ENCODE results near the gene GATM.
A peak's percentile ranks its signal among the peaks of the same experiment; 100 is the strongest.

The GATM gene, protein sequence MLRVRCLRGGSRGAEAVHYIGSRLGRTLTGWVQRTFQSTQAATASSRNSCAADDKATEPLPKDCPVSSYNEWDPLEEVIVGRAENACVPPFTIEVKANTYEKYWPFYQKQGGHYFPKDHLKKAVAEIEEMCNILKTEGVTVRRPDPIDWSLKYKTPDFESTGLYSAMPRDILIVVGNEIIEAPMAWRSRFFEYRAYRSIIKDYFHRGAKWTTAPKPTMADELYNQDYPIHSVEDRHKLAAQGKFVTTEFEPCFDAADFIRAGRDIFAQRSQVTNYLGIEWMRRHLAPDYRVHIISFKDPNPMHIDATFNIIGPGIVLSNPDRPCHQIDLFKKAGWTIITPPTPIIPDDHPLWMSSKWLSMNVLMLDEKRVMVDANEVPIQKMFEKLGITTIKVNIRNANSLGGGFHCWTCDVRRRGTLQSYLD

DNA sequence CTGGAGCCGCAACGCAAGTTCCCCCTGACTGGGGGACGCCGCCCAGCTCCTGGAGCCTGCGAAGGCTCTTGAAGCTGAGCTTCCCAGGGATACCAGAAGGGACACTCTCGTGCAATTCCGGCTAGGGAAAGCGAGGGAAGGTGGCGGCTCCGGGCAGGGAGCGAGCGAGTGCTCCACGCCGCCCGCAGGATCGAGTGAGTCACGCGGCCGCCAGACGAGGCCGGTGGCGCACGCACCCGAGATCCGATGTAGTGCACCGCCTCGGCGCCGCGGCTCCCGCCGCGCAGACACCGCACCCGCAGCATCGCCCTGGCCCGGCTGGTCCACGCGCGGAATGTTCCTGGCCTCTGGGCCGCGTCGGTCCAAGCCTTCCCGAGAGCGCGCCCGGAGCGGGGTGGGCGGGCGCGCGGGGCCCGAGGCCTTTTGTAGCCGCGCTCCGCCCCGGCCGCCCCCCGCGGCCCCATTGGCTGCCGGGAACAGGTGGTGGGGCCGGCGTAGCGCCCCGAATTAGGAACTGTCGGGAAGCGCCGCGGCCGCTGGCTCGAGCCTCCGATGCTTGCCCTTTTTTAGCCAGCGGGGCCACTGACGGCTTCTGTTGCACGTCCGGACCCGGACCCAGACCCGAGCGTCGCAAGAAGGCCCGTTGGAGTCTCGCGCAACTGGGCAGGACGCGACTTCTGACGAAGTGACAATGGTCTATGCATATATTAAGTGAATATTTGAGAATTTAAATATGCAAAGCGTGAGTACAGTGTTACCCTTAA is at the start of gene GATM:
GATM (minus strand) TSS at position 396 of the 764 bp plus-strand sequence; CDS start at position 305, 91 bp downstream.
- DNase-seq: no peak

DNA sequence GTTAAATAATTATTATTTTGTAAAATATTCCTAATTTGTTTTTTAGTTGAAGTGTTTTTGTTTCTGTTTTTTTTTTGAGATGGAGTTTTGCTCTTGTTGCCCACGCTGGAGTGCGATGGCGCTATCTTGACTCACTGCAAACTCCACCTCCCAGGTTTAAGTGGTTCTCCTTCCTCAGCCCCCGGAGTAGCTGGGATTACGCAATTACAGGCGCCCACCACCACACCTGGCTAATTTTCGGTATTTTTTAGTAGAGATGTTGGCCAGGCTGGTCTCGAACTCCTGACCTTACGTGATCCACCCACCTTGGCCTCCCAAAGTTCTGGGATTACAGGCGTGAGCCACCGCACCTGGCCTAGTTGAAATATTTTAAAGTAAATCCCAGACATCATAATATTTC is 48.7 kb upstream of the GATM start:
- no peak for DNase-seq

DNA sequence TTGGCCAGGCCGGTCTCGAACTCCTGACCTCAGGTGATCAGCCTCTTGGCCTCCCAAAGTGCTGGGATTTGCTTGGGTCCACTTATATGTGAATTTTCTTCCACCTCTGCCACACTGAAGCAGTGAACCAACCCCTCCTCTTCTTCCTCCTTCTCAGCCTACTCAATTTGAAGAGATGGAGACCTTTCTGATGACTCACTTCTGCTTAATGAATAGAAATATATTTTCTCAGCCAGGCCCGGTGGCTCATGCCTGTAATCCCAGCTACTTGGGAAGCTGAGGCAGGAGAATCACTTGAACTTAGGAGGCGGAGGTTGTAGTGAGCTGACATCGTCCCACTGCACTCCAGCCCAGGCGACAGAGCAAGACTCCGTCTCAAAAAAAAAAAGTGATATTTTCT is 46.8 kb upstream of the GATM start:
- no peak for DNase-seq

DNA sequence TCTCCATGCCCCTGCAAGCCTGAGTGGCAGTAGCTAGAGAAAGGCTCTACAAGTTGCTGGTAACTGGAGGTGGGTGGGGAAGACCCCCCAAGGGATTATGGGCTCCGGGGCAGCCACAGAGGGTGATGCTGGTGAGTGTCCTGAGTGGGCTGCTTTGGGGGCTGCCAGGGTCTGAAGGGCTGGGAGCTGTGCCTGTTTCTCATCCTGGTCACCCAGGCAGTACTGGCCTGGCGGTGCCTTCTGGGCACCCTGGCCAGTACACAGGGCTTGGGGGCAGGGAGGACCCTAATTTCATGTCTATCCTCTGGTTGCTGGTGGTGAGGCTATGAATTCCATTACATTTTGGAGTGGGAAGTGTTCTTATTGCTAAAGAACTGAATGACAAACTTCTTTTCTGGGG is 46.1 kb upstream of the GATM start:
- no peak for DNase-seq

DNA sequence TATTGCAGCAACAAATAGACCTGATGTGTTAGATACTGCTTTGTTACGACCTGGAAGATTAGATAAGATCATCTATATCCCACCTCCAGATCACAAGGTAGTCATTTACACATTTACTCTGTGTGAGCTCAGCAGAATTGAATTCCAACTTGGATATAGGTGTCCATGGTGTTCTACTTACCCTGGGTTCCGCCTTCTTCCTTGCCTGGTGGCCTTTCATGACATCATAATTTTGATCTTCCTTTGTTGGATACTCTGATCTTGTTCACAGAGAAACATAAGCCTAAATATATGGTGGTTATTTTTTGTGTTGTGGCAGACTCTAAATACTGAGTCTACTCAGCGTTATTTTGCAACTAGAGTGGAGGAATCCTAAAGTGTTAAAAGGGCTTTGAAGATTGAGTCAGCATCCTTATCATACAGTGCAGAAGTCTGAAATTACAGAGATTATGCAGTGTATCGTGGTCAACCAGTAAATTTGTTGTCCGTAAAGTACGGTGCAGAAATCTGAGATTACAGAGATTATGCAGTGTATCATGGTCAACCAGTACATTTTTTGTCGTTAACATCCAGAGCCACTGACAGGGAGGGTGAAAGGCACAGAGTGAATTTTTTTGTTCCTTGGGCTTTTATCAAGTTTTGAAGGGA is 39.1 kb upstream of the GATM start:
- no peak for DNase-seq

DNA sequence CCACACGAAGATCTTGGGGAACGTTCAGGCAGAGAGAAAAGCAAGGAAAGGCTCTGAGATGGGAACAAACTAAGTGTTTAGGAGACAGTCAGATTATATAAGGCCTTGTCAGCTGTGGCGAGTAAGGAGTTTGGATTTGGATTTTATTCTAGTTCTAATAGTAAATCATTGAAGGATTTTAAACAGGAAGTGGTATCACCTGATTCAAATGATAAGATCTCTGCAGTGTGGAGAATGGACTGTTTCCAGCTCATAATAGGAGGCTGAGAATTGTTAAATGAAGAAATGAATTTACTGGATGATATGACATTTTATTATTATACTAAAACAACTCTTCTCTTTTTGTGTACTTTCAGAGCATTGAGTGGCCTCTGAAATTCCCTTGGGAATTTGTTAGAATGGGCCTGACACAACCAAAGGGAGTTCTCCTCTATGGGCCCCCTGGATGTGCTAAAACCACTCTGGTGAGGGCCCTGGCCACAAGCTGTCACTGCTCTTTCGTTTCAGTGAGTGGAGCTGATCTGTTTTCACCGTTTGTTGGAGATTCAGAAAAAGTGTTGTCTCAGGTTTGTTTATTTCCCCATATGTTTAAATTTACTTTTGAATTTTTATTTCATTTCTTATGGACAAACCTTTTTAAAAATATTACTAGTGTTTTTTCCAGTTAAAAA is 36.0 kb upstream of the GATM start:
- DNase-seq: no peak

DNA sequence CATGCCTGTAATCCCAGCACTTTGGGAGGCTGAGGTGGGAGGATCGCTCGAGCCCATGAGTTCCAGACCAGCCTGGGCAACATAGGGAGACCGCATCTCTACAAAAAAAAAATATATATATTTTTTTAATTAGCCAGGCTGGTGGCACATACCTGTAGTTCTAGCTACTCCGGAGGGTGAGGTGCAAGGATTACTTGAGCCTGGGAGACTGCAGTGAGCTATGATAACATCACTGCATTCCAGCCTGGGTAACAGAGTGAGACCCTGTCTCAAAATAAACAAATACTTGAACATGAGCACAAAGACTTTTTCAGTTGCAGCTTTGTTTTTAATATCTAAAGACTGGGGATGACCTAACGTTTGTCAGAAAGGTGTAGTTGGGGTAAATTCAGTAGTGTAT is 31.3 kb upstream of the GATM start:
- DNase-seq: no peak

DNA sequence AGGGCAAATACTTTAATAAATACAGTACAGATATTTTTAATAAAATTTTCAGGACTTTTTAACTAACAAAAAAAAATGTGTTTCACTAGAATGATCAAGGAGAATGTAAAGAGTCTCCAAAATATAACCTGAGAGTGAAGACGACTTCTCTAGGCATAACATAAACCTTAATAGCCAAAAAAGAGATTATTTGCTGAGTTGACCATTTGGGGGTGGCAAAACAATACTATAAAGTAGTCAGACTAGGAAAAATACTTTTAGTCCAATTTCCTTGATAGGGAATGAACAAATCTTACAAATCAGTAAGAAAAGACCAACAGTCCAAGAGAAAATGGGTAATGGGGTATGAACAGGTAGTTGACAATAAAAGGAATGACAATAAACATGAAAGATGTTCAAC is 29.4 kb upstream of the GATM start:
- no peak for DNase-seq

DNA sequence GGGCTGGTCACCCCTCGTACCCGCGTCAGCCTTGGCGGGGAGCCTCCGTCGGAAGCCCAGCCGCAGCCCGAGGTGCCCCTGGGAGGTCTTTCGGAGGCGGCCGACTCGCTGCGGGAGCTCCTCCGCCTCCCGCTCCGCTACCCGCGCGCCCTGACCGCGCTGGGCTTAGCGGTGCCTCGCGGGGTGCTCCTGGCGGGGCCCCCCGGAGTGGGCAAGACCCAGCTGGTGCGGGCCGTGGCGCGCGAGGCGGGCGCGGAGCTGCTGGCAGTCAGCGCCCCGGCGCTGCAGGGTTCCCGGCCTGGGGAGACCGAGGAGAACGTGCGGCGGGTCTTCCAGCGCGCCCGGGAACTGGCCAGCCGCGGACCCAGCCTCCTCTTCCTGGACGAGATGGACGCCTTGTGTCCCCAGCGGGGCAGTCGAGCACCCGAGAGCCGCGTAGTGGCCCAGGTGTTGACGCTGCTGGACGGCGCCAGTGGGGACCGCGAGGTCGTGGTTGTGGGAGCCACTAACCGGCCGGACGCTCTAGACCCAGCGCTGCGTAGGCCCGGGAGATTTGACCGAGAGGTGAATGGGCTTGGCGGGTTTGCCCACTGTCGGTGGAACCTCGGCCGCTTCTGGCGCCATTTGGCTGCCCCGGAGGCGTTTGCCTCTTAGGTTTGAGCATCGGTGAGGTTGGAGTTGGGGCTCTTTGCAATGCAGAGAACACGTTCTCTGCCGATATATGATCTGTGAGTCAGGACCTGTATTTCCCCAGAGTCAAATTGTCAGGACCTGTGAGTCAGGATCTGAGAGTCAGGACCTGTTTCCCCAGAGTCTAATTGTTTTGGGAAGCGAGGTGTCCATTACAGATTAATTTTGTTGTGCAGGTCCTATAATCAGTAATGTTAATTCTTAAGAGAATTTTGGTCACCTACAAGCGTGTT is 24.9 kb upstream of the GATM start:
- DNase-seq: peak; percentile 5

DNA sequence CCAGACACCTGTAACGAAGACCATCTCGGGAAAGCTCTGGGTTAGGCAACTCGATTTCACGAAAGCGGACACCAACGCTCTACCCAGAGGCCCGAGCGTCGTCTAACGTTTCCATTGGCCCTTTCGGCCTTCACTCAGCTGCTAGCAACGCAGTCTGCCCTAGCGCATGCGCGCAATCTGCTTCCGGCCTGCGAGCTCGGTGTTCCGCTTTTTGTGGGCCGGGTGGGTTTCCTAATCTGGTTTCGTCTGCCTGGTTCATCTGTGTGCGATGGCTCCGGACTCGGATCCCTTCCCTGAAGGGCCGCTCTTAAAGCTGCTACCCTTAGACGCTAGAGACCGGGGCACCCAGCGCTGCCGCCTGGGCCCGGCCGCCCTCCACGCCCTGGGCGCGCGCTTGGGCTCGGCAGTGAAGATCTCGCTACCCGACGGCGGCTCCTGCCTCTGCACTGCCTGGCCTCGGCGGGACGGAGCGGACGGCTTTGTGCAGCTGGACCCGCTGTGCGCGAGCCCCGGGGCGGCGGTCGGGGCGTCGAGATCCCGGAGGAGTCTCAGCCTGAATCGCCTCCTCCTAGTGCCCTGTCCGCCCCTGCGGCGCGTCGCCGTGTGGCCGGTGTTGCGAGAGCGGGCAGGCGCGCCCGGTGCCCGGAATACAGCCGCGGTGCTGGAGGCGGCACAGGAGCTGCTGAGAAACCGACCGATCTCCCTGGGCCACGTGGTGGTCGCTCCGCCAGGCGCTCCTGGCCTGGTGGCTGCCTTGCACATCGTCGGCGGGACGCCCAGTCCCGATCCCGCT is 24.0 kb upstream of the GATM start:
- DNase-seq: peak; percentile 96

DNA sequence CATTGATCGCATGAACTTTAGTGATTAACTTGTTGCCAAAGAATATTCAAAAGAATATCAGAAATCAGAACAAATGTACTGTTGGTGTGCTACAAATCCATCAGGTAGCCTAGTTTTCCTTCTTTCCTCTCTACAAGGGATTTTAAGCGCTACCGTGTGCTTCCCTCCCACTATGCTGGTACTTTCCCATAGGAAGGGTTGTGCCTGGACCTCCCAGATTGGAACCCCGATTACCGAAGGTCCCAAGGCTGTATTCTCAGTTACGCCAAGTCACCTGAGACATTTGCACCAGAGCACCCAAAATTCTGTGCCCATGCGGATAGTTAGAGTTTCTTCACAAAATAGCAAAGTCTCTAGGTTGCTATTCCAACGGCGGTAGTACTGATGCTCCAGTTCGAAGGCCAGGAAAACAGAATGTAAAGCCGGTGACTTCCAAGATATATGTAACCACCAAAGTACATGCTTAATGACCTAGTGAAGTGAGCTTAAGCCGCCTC is 23.4 kb upstream of the GATM start:
- no peak for DNase-seq

DNA sequence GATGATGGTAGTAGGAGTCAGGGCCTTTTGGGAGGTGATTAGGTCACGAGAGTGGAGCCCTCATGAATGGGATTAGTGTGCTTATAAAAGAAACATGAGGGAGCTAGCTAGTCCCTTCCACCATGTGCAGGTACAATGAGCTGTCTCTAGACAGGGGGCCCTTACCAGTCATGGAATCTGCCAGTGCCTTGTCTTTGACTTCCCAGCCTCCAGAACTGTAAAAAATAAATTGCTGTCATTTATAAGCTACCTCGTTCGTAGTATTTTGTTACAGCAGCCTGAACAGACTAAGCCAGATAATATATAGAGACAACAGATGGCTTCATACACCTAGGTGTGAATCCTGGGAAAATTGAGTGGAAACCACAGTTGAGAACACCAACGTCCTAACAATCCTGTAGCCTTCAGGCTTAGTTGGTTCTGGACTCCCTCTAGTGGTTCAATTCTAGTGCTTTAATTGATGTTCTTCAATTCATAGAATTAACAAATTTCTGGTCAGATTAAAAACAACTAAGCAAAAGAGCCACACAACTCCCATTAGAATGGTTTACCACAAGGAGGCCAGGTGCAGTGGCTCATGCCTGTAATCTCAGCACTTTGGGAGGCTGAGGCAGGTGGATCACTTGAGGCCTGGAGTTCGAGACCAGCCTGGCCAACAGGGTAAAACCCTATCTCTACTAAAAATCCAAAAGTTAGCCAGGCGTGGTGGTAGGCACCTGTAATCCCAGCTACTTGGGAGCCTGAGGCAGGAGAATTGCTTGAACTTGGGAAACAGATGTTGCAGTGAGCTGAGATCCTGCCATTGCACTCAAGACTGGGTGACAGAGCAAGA is 21.3 kb upstream of the GATM start:
- DNase-seq: no peak

DNA sequence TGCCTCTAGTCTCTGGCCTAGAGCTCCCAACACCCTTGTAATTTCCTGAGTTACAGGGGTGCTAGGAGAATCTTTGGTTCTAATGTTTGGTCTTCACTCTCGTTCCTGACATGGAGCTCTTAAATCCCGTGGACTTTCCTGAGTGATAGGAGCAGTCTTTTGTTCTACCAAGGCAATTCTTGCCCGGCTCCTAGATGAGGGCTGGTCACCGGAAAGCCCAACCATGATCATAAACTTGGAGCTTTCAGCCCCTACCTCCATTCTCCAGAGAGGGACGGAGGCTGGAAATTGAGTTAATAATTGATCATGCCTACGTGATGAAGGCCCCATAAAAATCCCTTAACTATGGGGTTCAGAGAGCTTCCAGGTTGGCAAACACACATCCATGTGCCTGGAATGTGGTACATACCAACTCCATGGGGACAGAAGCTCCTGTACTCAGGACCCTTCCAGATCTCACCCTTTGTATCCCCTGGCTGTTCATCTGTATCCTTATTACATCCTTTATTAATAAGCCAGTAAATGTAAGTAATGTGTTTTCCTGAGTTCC is 18.8 kb upstream of the GATM start:
- DNase-seq: no peak

DNA sequence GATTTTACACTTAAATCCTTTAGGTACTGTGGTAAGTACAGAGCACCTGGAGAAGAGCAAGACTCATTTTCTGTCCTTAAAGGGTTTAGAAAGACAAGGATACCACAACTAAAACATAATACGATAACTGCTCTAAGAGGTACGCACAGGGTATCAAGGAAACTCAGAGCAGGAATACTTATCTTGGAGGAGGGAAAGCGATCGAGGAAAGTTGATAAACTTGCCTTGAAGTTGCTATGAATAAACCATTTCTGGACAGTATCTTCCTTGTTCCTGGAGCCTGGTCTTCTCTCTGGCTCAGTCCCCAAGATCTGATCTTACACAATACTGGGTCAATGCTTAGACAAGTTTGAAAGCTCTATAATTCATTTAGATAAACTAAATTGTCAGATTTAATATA is 17.6 kb upstream of the GATM start:
- DNase-seq: no peak

DNA sequence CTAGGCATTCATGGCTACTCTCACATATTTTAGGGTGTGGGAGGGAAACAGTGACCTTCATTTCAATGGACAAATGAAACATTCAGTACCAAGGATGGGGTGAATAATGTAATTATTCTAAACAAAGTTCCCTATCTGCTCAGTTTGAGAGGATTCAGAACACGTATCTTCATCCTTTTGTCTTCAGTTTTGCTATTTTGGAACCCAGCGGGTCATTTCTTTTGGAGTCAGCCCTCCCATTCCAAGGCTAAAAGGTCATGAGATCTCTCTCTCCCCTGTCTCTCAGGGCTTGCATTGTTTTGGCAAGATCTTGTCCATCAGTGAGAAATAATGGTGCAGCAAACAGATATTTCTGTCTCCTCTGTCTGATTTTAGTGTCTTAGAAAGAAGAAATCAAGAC is 16.3 kb upstream of the GATM start:
- no peak for DNase-seq

DNA sequence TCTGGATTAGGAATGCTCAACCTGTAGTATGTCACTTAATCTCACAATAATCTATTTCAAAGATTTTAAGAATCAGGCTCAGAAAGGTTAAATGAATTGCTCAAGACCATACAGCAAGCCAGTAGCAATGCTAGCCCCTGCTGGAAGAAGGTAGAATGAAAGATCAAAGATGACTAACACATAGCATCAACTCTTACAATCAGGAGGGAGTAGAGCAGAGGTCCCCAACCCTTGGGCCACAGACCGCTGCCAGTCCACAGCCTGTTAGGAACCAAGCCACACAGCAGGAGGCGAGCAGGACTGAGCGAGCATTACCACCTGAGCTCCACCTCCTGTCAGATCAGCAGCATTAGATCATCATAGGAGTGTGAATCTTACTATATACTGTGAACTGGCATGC is 15.5 kb upstream of the GATM start:
- DNase-seq: no peak

DNA sequence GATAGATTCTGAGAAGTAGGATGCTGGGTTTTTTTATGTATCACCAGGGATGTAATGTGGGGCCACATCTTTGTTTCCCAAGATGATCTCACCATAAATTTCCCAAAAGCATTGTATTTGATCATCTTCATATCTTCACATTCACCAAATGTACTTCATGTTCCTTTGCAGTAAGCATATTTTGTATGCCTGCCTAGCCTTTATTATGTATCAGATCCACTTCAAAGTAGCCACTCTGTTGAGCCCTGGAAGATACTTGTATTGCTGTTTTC is 14.2 kb upstream of the GATM start:
- DNase-seq: no peak

DNA sequence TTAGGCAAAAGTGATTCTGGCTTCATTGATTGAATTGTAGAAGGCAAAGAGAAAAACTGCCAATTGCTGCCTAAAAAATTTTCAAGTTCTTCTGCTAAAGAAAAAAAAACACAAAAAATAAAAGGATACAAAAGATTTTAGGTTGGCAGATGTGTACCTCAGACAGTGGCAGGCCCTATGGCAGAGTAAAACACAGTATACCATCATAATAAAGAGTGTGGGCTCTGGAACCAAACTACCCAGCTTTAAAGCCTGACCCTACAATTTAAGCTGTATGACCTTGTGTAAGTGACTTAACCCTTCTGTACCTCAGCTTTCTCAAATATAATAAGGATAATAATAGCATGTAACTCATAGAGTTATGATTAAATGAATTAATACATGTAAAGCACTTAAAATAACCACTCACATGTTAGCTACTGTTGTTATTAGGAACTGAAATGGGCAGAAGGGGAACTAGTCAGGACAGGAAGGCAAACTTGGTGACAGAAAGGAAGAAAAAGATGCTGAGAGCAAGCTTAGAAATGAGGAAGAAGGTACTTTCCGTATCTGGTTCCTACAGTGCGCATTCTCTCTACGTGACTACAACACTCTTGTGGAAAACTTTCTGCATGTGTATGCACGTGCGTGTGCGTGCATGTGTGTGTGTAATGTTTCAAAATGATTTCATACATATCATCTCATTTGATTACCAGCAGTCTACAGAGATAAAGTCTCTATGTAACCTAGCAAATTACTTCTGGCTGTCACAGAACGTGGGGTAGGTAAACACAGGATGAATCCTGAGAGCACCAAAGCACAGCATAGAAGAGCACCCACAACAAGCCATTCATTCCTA is 13.6 kb upstream of the GATM start:
- DNase-seq: no peak

DNA sequence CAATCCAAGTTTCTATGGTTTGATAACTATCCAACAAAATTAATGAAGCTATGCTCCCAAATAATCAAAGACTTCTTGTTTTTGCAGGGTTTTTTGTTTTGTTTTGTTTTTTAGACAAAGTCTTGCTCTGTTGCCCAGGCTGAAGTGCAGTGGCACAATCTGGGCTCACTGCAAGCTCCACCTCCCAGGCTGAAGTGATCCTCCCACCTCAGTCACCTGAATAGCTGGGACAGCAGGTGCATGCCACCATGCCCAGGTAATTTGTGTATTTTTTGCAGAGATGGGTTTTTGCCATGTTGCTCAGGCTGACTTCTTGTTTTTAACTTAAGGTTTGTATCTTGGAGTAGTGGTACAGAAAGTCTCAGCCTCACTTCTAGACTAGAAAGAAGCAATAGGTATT is 11.0 kb upstream of the GATM start:
- no peak for DNase-seq

Measured in activated effector memory CD4-positive, alpha-beta T cell treated with Interleukin-2 at 50 U/mL for 16 hours (primary cell).